ENCODE measurements around the gene GRIN2C. TPM values are rescaled to one million over a fixed set of nuclear protein-coding genes. Genes with fewer than 3 reads are reported as not detected.

GRIN2C gene
- total RNA-seq, 1 donor = under 0.01 TPM

- no peak for TF ChIP-seq CTCF (IDR thresholded peaks at IDR 0.05; ENCODE audit: insufficient read depth, low read length)
- no peak for DNase-seq (ENCODE audit: low read depth)
- no peak overlapping the region for H3K4me3 ChIP-seq (ENCODE audit: low read depth, low read length)
Observed at GRCh38 chr17:74792586-74793105, 67.0 kb downstream of the GRIN2C start.

Other genes starting within 250 kb of the GRIN2C start
- gene CD300E, start 236.1 kb downstream of the GRIN2C start, total RNA-seq (ENCODE audit: low replicate concordance) = not detected in 2 replicates
- not detected in 2 replicates for gene CD300LF, start 147.0 kb downstream of the GRIN2C start, total RNA-seq (ENCODE audit: low replicate concordance)
- 0.09 TPM in 1 of 2 replicates, not detected in the other for gene RAB37, start 122.6 kb downstream of the GRIN2C start, total RNA-seq (ENCODE audit: low replicate concordance)
- gene NHERF1, start 111.3 kb downstream of the GRIN2C start, total RNA-seq (ENCODE audit: low replicate concordance) = 11.0 and 11.7 TPM in 2 replicates
- gene NAT9, start 83.5 kb downstream of the GRIN2C start, total RNA-seq (ENCODE audit: low replicate concordance) = 20.2 and 26.5 TPM in 2 replicates
- gene FDXR, start 13.1 kb upstream of the GRIN2C start, total RNA-seq (ENCODE audit: low replicate concordance) = 14.7 and 113 TPM in 2 replicates
- not detected in 2 replicates for gene FADS6, start 33.7 kb upstream of the GRIN2C start, total RNA-seq (ENCODE audit: low replicate concordance)
- gene USH1G, start 63.4 kb upstream of the GRIN2C start, total RNA-seq (ENCODE audit: low replicate concordance) = 0.49 TPM in 1 of 2 replicates, not detected in the other
- not detected in 2 replicates for gene OTOP2, start 64.4 kb upstream of the GRIN2C start, total RNA-seq (ENCODE audit: low replicate concordance)
- gene OTOP3, start 76.0 kb upstream of the GRIN2C start, total RNA-seq (ENCODE audit: low replicate concordance) = not detected in 2 replicates
- gene HID1, start 112.9 kb upstream of the GRIN2C start, total RNA-seq (ENCODE audit: low replicate concordance) = 0.33 and 0.90 TPM in 2 replicates
- gene CDR2L, start 127.7 kb upstream of the GRIN2C start, total RNA-seq (ENCODE audit: low replicate concordance) = 11.8 and 15.3 TPM in 2 replicates
- 26.2 and 31.4 TPM in 2 replicates for gene MRPL58, start 152.8 kb upstream of the GRIN2C start, total RNA-seq (ENCODE audit: low replicate concordance)
- 513 and 829 TPM in 2 replicates for gene ATP5PD, start 187.1 kb upstream of the GRIN2C start, total RNA-seq (ENCODE audit: low replicate concordance)
- 20.2 and 34.2 TPM in 2 replicates for gene KCTD2, start 187.3 kb upstream of the GRIN2C start, total RNA-seq (ENCODE audit: low replicate concordance)
- 2.8 and 4.4 TPM in 2 replicates for gene SLC16A5, start 228.1 kb upstream of the GRIN2C start, total RNA-seq (ENCODE audit: low replicate concordance)

Data from fibroblast of the aortic adventitia (primary cell).